GM12878 (cell line): ENCODE data around the gene ESRP2. TPM values are rescaled to one million over a fixed set of nuclear protein-coding genes. Genes with fewer than 3 reads are reported as not detected.

ENCODE experiments used
- IKZF1 ChIP-seq: fragments of 450-650 bp; conservative IDR thresholded peaks from 2 replicates; pipeline ENCODE4 v1.6.1; 2017; ENCODE audit warnings: antibody characterized with exemption, mild to moderate bottlenecking
- IKZF2 ChIP-seq, 2 experiments: fragments of 450-650 bp; IDR thresholded peaks; 2 replicates each; pipeline ENCODE4 v1.6.1; 2017; ENCODE audit warnings: mild to moderate bottlenecking in 2 of 2, moderate library complexity in 2 of 2
- LARP7 ChIP-seq: fragments of 450-650 bp; IDR thresholded peaks from 2 replicates; pipeline ENCODE4 v1.6.1; 2017; ENCODE audit warnings: mild to moderate bottlenecking
- MEF2B ChIP-seq: fragments of 450-650 bp; IDR thresholded peaks from 2 replicates; pipeline ENCODE4 v1.6.1; 2018; ENCODE audit warnings: mild to moderate bottlenecking, moderate library complexity; ENCODE audit not compliant: partially characterized antibody, poor library complexity, severe bottlenecking
- MYC ChIP-seq: IDR thresholded peaks from 2 replicates; pipeline ENCODE4 v1.6.1; 2011; ENCODE audit warnings: mild to moderate bottlenecking, low read length, moderate library complexity, inconsistent platforms; ENCODE audit not compliant: insufficient read depth, insufficient replicate concordance, insufficient read length, severe bottlenecking
- NR2C1 ChIP-seq: fragments of 450-650 bp; IDR thresholded peaks from 2 replicates; pipeline ENCODE4 v1.6.1; 2017; ENCODE audit warnings: antibody characterized with exemption, mild to moderate bottlenecking, moderate library complexity
- PAX8 ChIP-seq: fragments of 450-650 bp; IDR thresholded peaks from 2 replicates; pipeline ENCODE4 v1.6.1; 2017; ENCODE audit warnings: mild to moderate bottlenecking, moderate library complexity
- POLR2A ChIP-seq: IDR thresholded peaks from 2 replicates; pipeline ENCODE4 v1.6.1; 2011; ENCODE audit warnings: low read depth, mild to moderate bottlenecking, low read length
- POLR2AphosphoS2 ChIP-seq: IDR thresholded peaks from 2 replicates; pipeline ENCODE4 v1.6.1; 2011; ENCODE audit warnings: low read depth, mild to moderate bottlenecking, low read length, improper control_type of control experiment, moderate library complexity
- RBBP5 ChIP-seq: fragments of 200-600 bp; sonication (generic); conservative IDR thresholded peaks from 2 replicates; pipeline ENCODE4 v1.6.1; 2016
- SUZ12 ChIP-seq: fragments of 200-600 bp; sonication (generic); IDR thresholded peaks from one replicate; pipeline ENCODE4 v1.6.1; 2018; ENCODE audit warnings: antibody characterized with exemption, mild to moderate bottlenecking; ENCODE audit not compliant: unreplicated experiment
- ZSCAN29 ChIP-seq: fragments of 450-650 bp; IDR thresholded peaks from 2 replicates; pipeline ENCODE4 v1.6.1; 2017; ENCODE audit warnings: mild to moderate bottlenecking, moderate library complexity
- polyA plus RNA-seq, 11 experiments: library from polyadenylated mRNA; depleted of rRNA in 4 of 11; unstranded in 6 of 11; stranded (reverse) in 5 of 11; fragments of >200 nt; fragmentation: Nextera tagmentation in 4 of 11; fragmentation: Illumina TruSeq in 1 of 11; extraction: Ambion mirVana in 4 of 11; extraction: Trizol in 1 of 11; gene quantifications; 1 replicate in 1 of 11; 2 replicates in 10 of 11; pipeline versions ENCODE4 v1.2.1 to v1.2.3, GENCODE V29; 2011 to 2016; ENCODE audit warnings: inconsistent platforms in 2 of 11, missing spikeins in 2 of 11, low read depth in 1 of 11
- total RNA-seq, 4 experiments: library from RNA; depleted of rRNA in 3 of 4; stranded (reverse); fragments of >200 nt in 3 of 4; fragmentation: Illumina TruSeq in 1 of 4; extraction: Trizol in 1 of 4; gene quantifications; 2 replicates each; pipeline versions ENCODE4 v1.2.1 to v1.2.3, GENCODE V29; 2013 to 2021
- TF ChIP-seq, protein P1 (sequence below): fragments of 450-650 bp; IDR thresholded peaks from 2 replicates; pipeline ENCODE4 v1.6.1; 2017; ENCODE audit warnings: mild to moderate bottlenecking, moderate library complexity
- TF ChIP-seq, protein P2 (sequence below): IDR thresholded peaks from 2 replicates; pipeline ENCODE4 v1.6.1; 2012; ENCODE audit warnings: low read depth, low read length, improper control_type of control experiment
- TF ChIP-seq, protein P3 (sequence below): IDR thresholded peaks from 2 replicates; pipeline ENCODE4 v1.6.1; 2012; ENCODE audit warnings: mild to moderate bottlenecking, low read depth, low read length
- TF ChIP-seq, protein P4 (sequence below): fragments of 450-650 bp; IDR thresholded peaks from 2 replicates; pipeline ENCODE4 v1.6.1; 2016; ENCODE audit warnings: mild to moderate bottlenecking

ESRP2 gene
- total and polyA plus RNA-seq, 10 of the 15 experiments (the other 5 are each of a cell fraction or from before 2014, with no cell fraction given) = 0.04 to 0.64 (median 0.08) TPM; not detected in 3

DNA sequence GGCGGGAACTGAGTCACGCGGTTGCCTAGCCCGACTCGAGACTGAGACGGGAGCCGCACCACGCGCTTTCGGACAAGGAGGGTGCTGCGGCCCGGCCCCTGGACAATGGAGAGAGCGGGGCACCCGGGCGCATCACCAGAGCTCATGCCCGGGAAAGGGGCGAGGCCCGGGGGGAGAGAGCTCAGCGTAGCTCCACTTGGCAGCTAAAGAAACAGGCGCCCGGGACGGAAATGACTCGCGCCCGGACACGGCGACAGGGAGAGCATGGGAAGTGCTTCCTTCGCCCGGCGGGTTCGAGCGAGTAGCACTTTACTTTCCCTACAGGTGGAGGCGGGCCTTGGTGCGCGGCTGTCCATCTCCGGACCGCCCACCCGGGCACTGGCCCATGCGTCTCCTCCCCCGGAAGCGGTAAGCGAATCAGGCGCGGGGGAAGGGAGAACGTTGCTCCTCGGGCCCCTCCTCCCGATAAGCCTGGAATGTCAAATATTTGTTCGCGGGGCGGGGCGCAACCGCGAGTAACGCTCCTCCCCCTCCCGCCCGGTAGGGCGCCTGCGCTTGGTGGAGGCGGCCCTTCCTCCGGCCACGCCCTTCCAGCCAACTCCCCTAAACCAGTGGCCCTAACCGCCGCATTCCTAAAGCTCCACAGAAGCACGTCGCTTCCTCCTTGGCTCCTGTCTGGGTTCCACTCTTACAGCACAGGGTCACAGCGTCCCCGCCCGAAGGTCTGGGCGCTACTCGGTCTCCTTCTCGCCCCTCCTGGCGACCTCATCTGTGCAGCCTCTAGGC is 1.5 kb upstream of the ESRP2 start (continued):
- TF ChIP-seq, protein P1, sequence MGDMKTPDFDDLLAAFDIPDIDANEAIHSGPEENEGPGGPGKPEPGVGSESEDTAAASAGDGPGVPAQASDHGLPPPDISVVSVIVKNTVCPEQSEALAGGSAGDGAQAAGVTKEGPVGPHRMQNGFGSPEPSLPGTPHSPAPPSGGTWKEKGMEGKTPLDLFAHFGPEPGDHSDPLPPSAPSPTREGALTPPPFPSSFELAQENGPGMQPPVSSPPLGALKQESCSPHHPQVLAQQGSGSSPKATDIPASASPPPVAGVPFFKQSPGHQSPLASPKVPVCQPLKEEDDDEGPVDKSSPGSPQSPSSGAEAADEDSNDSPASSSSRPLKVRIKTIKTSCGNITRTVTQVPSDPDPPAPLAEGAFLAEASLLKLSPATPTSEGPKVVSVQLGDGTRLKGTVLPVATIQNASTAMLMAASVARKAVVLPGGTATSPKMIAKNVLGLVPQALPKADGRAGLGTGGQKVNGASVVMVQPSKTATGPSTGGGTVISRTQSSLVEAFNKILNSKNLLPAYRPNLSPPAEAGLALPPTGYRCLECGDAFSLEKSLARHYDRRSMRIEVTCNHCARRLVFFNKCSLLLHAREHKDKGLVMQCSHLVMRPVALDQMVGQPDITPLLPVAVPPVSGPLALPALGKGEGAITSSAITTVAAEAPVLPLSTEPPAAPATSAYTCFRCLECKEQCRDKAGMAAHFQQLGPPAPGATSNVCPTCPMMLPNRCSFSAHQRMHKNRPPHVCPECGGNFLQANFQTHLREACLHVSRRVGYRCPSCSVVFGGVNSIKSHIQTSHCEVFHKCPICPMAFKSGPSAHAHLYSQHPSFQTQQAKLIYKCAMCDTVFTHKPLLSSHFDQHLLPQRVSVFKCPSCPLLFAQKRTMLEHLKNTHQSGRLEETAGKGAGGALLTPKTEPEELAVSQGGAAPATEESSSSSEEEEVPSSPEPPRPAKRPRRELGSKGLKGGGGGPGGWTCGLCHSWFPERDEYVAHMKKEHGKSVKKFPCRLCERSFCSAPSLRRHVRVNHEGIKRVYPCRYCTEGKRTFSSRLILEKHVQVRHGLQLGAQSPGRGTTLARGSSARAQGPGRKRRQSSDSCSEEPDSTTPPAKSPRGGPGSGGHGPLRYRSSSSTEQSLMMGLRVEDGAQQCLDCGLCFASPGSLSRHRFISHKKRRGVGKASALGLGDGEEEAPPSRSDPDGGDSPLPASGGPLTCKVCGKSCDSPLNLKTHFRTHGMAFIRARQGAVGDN = peak; percentile 73
- TF ChIP-seq SUZ12 (no peak), IKZF2 (IDR thresholded peaks at IDR 0.05) (peak; percentile 53 to 58; a peak in 3 of 4 replicates), MEF2B (no peak), IKZF1 (peak; percentile 79; the same call in 1 of the 2 replicates), NR2C1 (peak; percentile 38; the same call in 1 of the 2 replicates), POLR2AphosphoS2 (no peak), PAX8 (no peak), LARP7 (peak; percentile 42), MYC (no peak), ZSCAN29 (no peak), RBBP5 (no peak), POLR2A (peak; percentile 76)
- TF ChIP-seq, protein P2, sequence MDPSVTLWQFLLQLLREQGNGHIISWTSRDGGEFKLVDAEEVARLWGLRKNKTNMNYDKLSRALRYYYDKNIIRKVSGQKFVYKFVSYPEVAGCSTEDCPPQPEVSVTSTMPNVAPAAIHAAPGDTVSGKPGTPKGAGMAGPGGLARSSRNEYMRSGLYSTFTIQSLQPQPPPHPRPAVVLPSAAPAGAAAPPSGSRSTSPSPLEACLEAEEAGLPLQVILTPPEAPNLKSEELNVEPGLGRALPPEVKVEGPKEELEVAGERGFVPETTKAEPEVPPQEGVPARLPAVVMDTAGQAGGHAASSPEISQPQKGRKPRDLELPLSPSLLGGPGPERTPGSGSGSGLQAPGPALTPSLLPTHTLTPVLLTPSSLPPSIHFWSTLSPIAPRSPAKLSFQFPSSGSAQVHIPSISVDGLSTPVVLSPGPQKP = peak; percentile 52; the same call in 1 of the 2 replicates
- TF ChIP-seq, protein P3, sequence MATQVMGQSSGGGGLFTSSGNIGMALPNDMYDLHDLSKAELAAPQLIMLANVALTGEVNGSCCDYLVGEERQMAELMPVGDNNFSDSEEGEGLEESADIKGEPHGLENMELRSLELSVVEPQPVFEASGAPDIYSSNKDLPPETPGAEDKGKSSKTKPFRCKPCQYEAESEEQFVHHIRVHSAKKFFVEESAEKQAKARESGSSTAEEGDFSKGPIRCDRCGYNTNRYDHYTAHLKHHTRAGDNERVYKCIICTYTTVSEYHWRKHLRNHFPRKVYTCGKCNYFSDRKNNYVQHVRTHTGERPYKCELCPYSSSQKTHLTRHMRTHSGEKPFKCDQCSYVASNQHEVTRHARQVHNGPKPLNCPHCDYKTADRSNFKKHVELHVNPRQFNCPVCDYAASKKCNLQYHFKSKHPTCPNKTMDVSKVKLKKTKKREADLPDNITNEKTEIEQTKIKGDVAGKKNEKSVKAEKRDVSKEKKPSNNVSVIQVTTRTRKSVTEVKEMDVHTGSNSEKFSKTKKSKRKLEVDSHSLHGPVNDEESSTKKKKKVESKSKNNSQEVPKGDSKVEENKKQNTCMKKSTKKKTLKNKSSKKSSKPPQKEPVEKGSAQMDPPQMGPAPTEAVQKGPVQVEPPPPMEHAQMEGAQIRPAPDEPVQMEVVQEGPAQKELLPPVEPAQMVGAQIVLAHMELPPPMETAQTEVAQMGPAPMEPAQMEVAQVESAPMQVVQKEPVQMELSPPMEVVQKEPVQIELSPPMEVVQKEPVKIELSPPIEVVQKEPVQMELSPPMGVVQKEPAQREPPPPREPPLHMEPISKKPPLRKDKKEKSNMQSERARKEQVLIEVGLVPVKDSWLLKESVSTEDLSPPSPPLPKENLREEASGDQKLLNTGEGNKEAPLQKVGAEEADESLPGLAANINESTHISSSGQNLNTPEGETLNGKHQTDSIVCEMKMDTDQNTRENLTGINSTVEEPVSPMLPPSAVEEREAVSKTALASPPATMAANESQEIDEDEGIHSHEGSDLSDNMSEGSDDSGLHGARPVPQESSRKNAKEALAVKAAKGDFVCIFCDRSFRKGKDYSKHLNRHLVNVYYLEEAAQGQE = no peak
- TF ChIP-seq, protein P4, sequence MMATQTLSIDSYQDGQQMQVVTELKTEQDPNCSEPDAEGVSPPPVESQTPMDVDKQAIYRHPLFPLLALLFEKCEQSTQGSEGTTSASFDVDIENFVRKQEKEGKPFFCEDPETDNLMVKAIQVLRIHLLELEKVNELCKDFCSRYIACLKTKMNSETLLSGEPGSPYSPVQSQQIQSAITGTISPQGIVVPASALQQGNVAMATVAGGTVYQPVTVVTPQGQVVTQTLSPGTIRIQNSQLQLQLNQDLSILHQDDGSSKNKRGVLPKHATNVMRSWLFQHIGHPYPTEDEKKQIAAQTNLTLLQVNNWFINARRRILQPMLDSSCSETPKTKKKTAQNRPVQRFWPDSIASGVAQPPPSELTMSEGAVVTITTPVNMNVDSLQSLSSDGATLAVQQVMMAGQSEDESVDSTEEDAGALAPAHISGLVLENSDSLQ = peak; percentile 96
